Endodermal cell (in vitro differentiated cells): ENCODE results near the gene FREM2. TPM values are rescaled to one million over a fixed set of nuclear protein-coding genes. Genes with fewer than 3 reads are reported as not detected.

Experiments used
- DNase-seq: peaks from one replicate; pipeline ENCODE4 v3.0.0-alpha.2; 2017
- H3K27ac ChIP-seq: 2 replicates; pipeline ENCODE4 v1.5.1; 2013; ENCODE audit warnings: mild to moderate bottlenecking, low read depth, low read length, moderate library complexity
- H3K27me3 ChIP-seq: 2 replicates; pipeline ENCODE4 v1.6.1; 2013; ENCODE audit warnings: mild to moderate bottlenecking, low read length, moderate library complexity; ENCODE audit not compliant: insufficient read depth, control insufficient read depth, poor library complexity, severe bottlenecking
- H3K36me3 ChIP-seq: 2 replicates; pipeline ENCODE4 v1.7.0; 2013; ENCODE audit warnings: mild to moderate bottlenecking, low read length, moderate library complexity; ENCODE audit not compliant: control insufficient read depth, insufficient read depth
- H3K4me1 ChIP-seq: one replicate; pipeline ENCODE4 v1.7.0; 2013; ENCODE audit warnings: low read length; ENCODE audit not compliant: control insufficient read depth, insufficient read depth
- H3K4me3 ChIP-seq: 2 replicates; pipeline ENCODE4 v1.5.1; 2013; ENCODE audit warnings: mild to moderate bottlenecking, low read length, moderate library complexity
- H3K9ac ChIP-seq: 2 replicates; pipeline ENCODE4 v1.6.1; 2013; ENCODE audit warnings: mild to moderate bottlenecking, low read length, moderate library complexity; ENCODE audit not compliant: poor library complexity, severe bottlenecking; ENCODE audit errors: extremely low read depth
- H3K9me3 ChIP-seq: 2 replicates; pipeline ENCODE4 v1.6.1; 2013; ENCODE audit warnings: mild to moderate bottlenecking, low read length, moderate library complexity; ENCODE audit not compliant: control insufficient read depth
- H3K27ac Mint-ChIP-seq: 2 replicates; pipeline ENCODE4 v1.8.0; 2020; ENCODE audit warnings: mixed read lengths
- H3K27me3 Mint-ChIP-seq: 2 replicates; pipeline ENCODE4 v1.8.0; 2021; ENCODE audit warnings: mild to moderate bottlenecking, mixed read lengths; ENCODE audit not compliant: insufficient read depth
- H3K36me3 Mint-ChIP-seq: 2 replicates; pipeline ENCODE4 v1.8.0; 2020; ENCODE audit warnings: low read depth, mixed read lengths
- H3K4me1 Mint-ChIP-seq: 2 replicates; pipeline ENCODE4 v1.8.0; 2020; ENCODE audit warnings: mixed read lengths
- H3K4me3 Mint-ChIP-seq: 2 replicates; pipeline ENCODE4 v1.8.0; 2020; ENCODE audit warnings: mild to moderate bottlenecking, moderate library complexity, mixed read lengths
- H3K9me3 Mint-ChIP-seq: 2 replicates; pipeline ENCODE4 v1.8.0; 2020; ENCODE audit warnings: mild to moderate bottlenecking, mixed read lengths
- CTCF ChIP-seq: fragments of 200-600 bp; sonication (generic); conservative IDR thresholded peaks from 2 replicates; pipeline ENCODE4 v1.5.0; 2021; ENCODE audit warnings: antibody characterized with exemption, mild to moderate bottlenecking
- WGBS, 2 experiments: methylation state at CpG; one replicate each; pipeline versions ENCODE4 v1.1.5 to v1.1.7; 2013; ENCODE audit warnings: missing lambda C conversion rate in 2 of 2, mixed read lengths in 1 of 2; ENCODE audit not compliant: insufficient coverage in 1 of 2, insufficient read length in 1 of 2; 5-methylcytosine and 5-hydroxymethylcytosine counted together
- total RNA-seq, 2 donors: library from RNA; stranded (reverse); fragmentation: NEBNext Ultra II Directional in 1 of 2; extraction: Animal tissue kit (Norgen Biotek cat#: 25700) in 1 of 2; gene quantifications; 2 replicates in 1 of 2; 3 replicates in 1 of 2; pipeline ENCODE4 v1.2.1, GENCODE V29; 2021

FREM2 gene
- total RNA-seq, 2 donors from 2014 or later: 20.4 to 28.4 TPM

- H3K9me3 Mint-ChIP-seq: no peaks in the 10 kb centered on the region
- H3K36me3 Mint-ChIP-seq: peaks cover 18% of the 10 kb centered on the region
- Histone ChIP-seq H3K4me1 (peaks cover 3% of the 10 kb centered on the region), H3K9ac (peak overlapping the region; percentile 38), H3K36me3 (no peaks in the 10 kb centered on the region), H3K27ac (no peak overlapping the region), H3K4me3 (peak overlapping the region; percentile 88), H3K27me3 (peaks cover 17% of the 10 kb centered on the region), H3K9me3 (no peaks in the 10 kb centered on the region)
- peak overlapping the region; percentile 77 for H3K4me3 Mint-ChIP-seq
- TF ChIP-seq CTCF: peak; percentile 18
- 2 to 3% methylated on average over 33 to 80 of the region's 80 CpGs for WGBS, 2 experiments
- H3K27me3 Mint-ChIP-seq: peaks cover 29% of the 10 kb centered on the region
- no peak for DNase-seq
- no peak overlapping the region for H3K27ac Mint-ChIP-seq
- H3K4me1 Mint-ChIP-seq: peaks cover 12% of the 10 kb centered on the region
These were observed 661 bp downstream of the FREM2 start for GRCh38 chr13:38687246-38688229.

- Histone ChIP-seq H3K4me1 (peaks cover 4% of the 10 kb centered on the region), H3K9ac (no peak overlapping the region), H3K9me3 (no peaks in the 10 kb centered on the region), H3K4me3 (peak overlapping the region; percentile 88), H3K36me3 (no peaks in the 10 kb centered on the region), H3K27ac (no peak overlapping the region), H3K27me3 (peaks cover 17% of the 10 kb centered on the region)
- Mint-ChIP-seq H3K27me3 (peaks cover 29% of the 10 kb centered on the region), H3K9me3 (no peaks in the 10 kb centered on the region), H3K4me3 (peak overlapping the region; percentile 77), H3K27ac (no peak overlapping the region), H3K36me3 (peaks cover 18% of the 10 kb centered on the region), H3K4me1 (peaks cover 15% of the 10 kb centered on the region)
- no peak for DNase-seq
- TF ChIP-seq CTCF: no peak
- 96 to 97% methylated on average over 11 to 12 of the region's 12 CpGs for WGBS, 2 experiments
These were observed 1.8 kb downstream of the FREM2 start for GRCh38 chr13:38688674-38689073.

DNA sequence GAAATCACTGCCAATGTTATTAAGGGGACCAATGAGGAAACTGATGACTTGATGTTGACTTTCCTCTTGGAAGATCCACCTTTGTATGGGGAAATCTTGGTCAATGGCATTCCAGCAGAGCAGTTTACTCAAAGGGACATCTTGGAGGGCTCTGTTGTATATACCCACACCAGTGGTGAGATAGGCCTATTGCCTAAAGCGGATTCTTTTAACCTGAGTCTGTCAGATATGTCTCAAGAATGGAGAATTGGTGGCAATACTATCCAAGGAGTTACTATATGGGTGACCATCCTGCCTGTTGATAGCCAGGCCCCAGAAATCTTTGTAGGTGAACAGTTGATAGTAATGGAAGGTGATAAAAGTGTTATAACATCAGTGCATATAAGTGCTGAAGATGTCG, 3.4 kb downstream of the FREM2 start:
- Histone ChIP-seq H3K36me3 (no peaks in the 10 kb centered on the region), H3K27me3 (peaks cover 17% of the 10 kb centered on the region), H3K27ac (no peak overlapping the region), H3K4me1 (peaks cover 5% of the 10 kb centered on the region), H3K9me3 (no peaks in the 10 kb centered on the region), H3K9ac (no peak overlapping the region), H3K4me3 (no peak overlapping the region)
- Mint-ChIP-seq H3K9me3 (no peaks in the 10 kb centered on the region), H3K27ac (no peak overlapping the region), H3K4me3 (no peak overlapping the region), H3K27me3 (peaks cover 29% of the 10 kb centered on the region), H3K36me3 (peaks cover 18% of the 10 kb centered on the region), H3K4me1 (peaks cover 14% of the 10 kb centered on the region)
- TF ChIP-seq CTCF: no peak
- DNase-seq: no peak
- WGBS, 2 experiments: 92 to 99% methylated on average over 1 to 2 of the region's 2 CpGs
